Activated CD4-positive, alpha-beta T cell treated with anti-CD3 and anti-CD28 coated beads, Interleukin-2, amount 50 U/mL, for 24 hours (primary cell): ENCODE data around the gene CHSY1.

Experiments used
- DNase-seq, 2 donors: peaks; one replicate each; pipeline ENCODE4 v3.0.0-alpha.2; 2020; ENCODE audit warnings: low read depth in 1 of 2, low spot score in 1 of 2

CHSY1 gene

GRCh38 chr15:101173233-101174119 lies 78.4 kb downstream of the CHSY1 start:
- DNase-seq: no peak

- no peak for DNase-seq
Observed at GRCh38 chr15:101172501-101173071, 79.3 kb downstream of the CHSY1 start.

DNA sequence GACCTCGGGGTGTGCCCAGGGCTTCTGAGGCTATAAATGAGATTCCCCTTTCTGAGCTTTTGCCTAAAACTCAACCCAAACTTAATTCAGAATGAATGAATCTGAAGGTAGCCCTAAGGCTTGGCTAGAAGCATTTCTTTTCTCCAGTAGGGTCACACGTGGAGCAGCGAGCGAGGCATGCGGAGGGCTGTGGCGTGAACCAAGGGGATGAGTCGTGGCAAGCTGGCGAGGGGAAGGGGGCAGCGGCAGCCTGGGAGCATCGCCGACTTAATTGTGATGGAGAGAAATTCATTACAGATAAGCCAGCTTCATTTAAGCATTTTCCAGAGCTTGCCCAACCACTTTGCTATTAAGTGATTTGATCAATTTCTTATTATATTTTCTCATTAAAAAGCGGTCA lies 79.9 kb downstream of the CHSY1 start:
- DNase-seq: no peak

DNA sequence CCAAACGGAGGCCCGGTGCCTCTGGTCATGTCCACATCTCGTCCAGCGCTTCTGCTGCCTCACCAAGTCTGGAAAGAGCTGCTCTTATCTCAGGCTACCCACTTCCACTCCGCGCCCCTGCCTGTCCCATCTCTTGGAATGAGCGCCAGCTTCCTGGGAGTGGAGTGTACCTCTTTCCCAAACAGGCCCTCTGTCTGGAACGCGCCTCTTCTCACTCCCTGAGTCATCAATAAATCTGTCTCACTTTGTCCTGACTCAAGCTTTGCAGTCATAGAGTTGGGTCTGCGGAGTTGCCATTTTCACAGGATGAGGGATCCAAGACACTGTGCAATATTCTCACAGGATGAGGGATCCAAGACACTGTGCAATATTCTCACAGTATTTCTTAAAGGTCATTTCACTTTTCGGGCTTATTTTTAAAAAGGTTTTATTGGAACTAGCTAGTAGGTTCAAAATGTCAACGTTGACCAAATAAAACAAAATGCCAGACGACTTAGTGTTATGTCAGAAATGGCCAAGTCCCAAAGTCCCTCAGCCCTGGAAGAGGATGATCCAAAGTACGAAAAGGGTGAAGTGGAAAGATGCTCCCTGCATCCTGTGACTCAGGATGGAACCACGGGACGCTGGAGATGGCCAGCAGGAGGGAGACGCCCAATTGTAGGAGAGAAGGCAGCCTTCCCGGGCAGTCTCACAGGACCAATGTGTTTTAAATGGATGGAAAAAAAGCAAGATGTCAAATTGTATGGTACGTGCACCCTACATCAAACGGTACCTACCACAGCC lies 81.1 kb downstream of the CHSY1 start:
- no peak for DNase-seq

DNA sequence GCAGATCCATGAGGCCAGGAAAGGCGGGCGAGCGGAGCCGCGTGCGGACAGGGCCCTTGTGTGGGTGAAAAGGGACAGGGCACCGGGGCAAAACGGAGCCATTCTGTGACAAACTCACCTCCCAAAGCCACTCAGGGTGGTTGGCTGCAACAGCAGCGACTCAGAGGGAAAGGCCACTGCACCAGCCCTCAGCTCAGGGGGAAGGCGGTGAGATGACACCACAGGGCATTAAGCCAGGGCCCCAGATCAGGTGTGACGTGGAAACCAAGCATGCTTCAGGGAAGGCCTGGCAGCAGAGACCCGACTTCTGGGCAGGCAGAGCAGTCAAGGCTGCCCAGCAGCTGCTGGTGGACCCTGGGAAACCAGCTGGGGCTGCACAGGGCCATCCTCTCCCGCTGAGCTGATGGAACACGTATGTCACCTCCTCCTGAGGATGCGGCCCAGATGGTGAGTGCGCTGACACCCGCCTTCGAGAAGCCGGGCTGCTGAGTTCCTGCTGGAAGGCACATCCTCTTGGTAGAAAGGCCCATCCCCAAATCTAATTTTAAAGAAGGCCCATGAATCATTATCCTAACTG lies 82.3 kb downstream of the CHSY1 start:
- DNase-seq: no peak

- no peak for DNase-seq
Observed at GRCh38 chr15:101168898-101169494, 82.9 kb downstream of the CHSY1 start.

GRCh38 chr15:101168463-101168824 lies 83.4 kb downstream of the CHSY1 start:
- no peak for DNase-seq

- DNase-seq: peak in 1 of 2 donors; percentile 59
Observed at GRCh38 chr15:101167753-101168462, 83.9 kb downstream of the CHSY1 start.

- DNase-seq: no peak
Observed at GRCh38 chr15:101167411-101167752, 84.5 kb downstream of the CHSY1 start.

GRCh38 chr15:101165905-101166471 lies 85.9 kb downstream of the CHSY1 start:
- DNase-seq: no peak

GRCh38 chr15:101162701-101163483 lies 89.0 kb downstream of the CHSY1 start:
- DNase-seq: no peak

- peak in 1 of 2 donors; percentile 25 for DNase-seq
Observed at GRCh38 chr15:101161656-101162055, 90.2 kb downstream of the CHSY1 start.

DNA sequence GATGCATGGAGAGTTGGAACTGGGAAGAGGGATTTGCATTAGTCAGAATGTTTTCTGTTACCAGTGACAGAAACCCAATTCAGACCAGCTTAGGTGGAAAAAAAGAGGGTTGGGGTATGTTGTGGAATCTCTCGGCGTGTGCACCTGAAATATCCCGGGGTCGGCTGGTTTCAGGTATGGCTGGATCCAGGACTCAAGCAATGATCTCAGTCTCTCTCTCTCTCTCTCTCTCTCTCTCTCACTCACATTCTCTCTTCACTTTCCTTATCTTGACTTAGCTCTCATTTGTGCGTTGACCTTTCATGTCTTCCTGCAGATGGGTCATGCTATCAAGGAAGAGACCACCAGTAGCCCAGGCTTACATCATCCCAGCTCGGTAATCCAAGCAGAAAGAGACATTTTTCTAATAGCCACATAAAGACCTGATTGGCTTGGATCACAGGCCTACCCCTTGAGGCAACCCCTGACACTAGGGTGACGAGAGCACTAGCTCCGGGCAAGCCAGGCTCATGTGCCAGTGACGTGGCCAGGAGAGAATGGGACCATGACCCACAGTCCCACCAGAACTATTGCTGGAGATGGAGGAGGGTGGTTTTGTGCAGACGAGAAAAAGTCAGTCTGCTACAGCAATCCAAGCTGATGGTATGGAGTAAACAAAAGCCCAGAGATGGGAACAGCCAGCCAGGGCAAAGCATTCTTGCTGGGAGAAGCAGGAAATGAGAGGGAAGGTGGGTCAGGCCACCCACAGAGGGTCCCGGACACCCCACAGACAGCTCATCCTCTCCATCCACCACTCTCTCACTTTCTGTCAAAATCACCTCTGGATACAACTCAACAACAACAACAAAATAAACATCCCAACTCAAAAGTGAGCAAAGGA lies 91.7 kb downstream of the CHSY1 start:
- DNase-seq: no peak

GRCh38 chr15:101159096-101159935 lies 92.5 kb downstream of the CHSY1 start:
- DNase-seq: peak in 1 of 2 donors; percentile 51

GRCh38 chr15:101158166-101159095 lies 93.4 kb downstream of the CHSY1 start:
- DNase-seq: no peak

DNA sequence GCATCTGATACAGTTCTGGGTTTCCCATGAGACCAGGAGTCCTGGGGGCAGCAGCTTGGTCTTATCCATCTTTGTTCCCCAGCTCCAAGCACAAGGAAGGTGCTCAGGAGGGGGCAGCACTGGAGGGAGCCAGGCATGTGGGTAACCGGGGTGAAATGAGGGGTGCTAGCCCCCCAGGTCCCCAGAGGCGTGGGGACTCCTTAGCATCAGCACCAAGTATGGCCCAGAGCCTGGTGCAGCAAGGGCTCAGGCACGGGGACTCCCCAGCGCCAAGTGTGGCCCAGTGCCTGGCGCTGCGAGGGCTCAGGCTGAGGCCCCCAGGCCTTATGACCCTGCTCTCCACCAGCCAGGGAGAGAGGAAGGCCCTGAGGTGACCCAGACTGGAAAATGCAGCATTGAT lies 94.1 kb downstream of the CHSY1 start:
- no peak for DNase-seq
